Measurements from ENCODE around the gene DENND6A. TPM values are rescaled to one million over a fixed set of nuclear protein-coding genes. Genes with fewer than 3 reads are reported as not detected.

DENND6A gene
- total and polyA plus RNA-seq, 2 of the 8 experiments (the other 6 are each of a cell fraction or from before 2014, with no cell fraction given): 7.8 to 14.8 TPM

DNA sequence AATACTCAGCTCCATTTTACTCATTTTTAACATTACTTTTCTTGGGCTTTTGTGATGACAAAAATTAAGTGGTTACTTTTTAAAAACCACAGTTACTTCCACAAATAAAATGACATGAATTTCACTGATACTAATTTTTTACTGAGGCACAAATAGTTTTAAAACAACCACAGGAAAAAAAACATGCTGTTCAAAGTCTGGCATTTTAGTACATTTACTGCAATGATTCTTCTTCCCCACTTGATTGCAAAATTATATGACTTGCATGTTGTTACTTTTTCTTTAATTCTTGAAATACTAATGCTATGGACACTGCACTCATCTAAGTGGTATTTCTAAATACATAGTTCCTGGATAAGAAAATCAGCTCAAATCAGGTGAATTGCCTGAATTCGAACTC, 38.4 kb upstream of the DENND6A start (continued):
- no peak for TF ChIP-seq EZH2 (IDR thresholded peaks at IDR 0.05; ENCODE audit: low read depth, low read length, severe bottlenecking)
- no peak for TF ChIP-seq TEAD4 (IDR thresholded peaks at IDR 0.05; ENCODE audit: low read depth, low read length)
- TF ChIP-seq POLR2A (IDR thresholded peaks at IDR 0.05; ENCODE audit: control extremely low read depth in 1 of 2, low read depth in 2 of 2, low read length in 2 of 2): no peak
- TF ChIP-seq GABPA (IDR thresholded peaks at IDR 0.05; ENCODE audit: borderline replicate concordance, insufficient read depth, low read length): no peak
- no peak for TF ChIP-seq CTBP2 (IDR thresholded peaks at IDR 0.05; ENCODE audit: borderline replicate concordance, insufficient read depth, insufficient read length, low read length)
- TF ChIP-seq HDAC6 (IDR thresholded peaks at IDR 0.05; ENCODE audit: low read depth, low read length): no peak
